HepG2 (cell line): ENCODE measurements around the gene DNAJB11. TPM values are rescaled to one million over a fixed set of nuclear protein-coding genes. Genes with fewer than 3 reads are reported as not detected.

Experiments
- ARID4A ChIP-seq: sonication (generic); formaldehyde crosslinking; IDR thresholded peaks from 2 replicates; pipeline ENCODE4 v1.5.0; 2020; ENCODE audit warnings: mild to moderate bottlenecking, missing genetic modification reagents, borderline replicate concordance
- MEIS1 ChIP-seq: sonication (generic); formaldehyde crosslinking; IDR thresholded peaks from 2 replicates; pipeline ENCODE4 v1.9.0; 2021; ENCODE audit warnings: mild to moderate bottlenecking, missing genetic modification reagents, moderate library complexity, borderline replicate concordance
- MTERF4 ChIP-seq: sonication (generic); formaldehyde crosslinking; IDR thresholded peaks from 2 replicates; pipeline ENCODE4 v1.8.0; 2023; ENCODE audit warnings: mild to moderate bottlenecking, missing genetic modification reagents
- PHF5A ChIP-seq: IDR thresholded peaks from one replicate; pipeline ENCODE4 v1.6.1; 2018; ENCODE audit warnings: low read depth, missing genetic modification reagents; ENCODE audit not compliant: unreplicated experiment
- PPARG ChIP-seq: conservative IDR thresholded peaks from 2 replicates; pipeline ENCODE4 v1.6.1; 2016; ENCODE audit warnings: missing biosample characterization, missing genetic modification reagents
- PRDM15 ChIP-seq: sonication (generic); formaldehyde crosslinking; IDR thresholded peaks from 2 replicates; pipeline ENCODE4 v1.4.0; 2020; ENCODE audit warnings: missing genetic modification reagents
- SNAPC5 ChIP-seq: sonication (generic); formaldehyde crosslinking; IDR thresholded peaks from 2 replicates; pipeline ENCODE4 v1.8.1; 2023; ENCODE audit warnings: mild to moderate bottlenecking, missing genetic modification reagents, borderline replicate concordance
- TARDBP ChIP-seq: sonication (generic); formaldehyde crosslinking; IDR thresholded peaks from 2 replicates; pipeline ENCODE4 v1.8.0; 2022; ENCODE audit warnings: mild to moderate bottlenecking, missing genetic modification reagents
- TFAP4 ChIP-seq: sonication (generic); IDR thresholded peaks from 2 replicates; pipeline ENCODE4 v1.6.1; 2016; ENCODE audit warnings: low read depth, borderline replicate concordance
- U2AF1 ChIP-seq: fragments of 200-400 bp; formaldehyde crosslinking; optimal IDR thresholded peaks from 2 replicates; pipeline ENCODE3; 2017; ENCODE audit warnings: mild to moderate bottlenecking, low read depth, low read length
- ZBTB33 ChIP-seq: sonication (generic); formaldehyde crosslinking; IDR thresholded peaks from 2 replicates; pipeline ENCODE4 v1.4.0; 2020; ENCODE audit warnings: missing genetic modification reagents
- ZNF317 ChIP-seq: sonication (generic); formaldehyde crosslinking; IDR thresholded peaks from 2 replicates; pipeline ENCODE4 v1.5.0; 2020; ENCODE audit warnings: mild to moderate bottlenecking, missing genetic modification reagents
- ZNF335 ChIP-seq: sonication (generic); formaldehyde crosslinking; IDR thresholded peaks from 2 replicates; pipeline ENCODE4 v1.4.0; 2020; ENCODE audit warnings: missing genetic modification reagents
- ZNF367 ChIP-seq: sonication (generic); formaldehyde crosslinking; IDR thresholded peaks from 2 replicates; pipeline ENCODE4 v1.4.0; 2020; ENCODE audit warnings: missing genetic modification reagents, borderline replicate concordance
- ZNF549 ChIP-seq: sonication (generic); formaldehyde crosslinking; IDR thresholded peaks from 2 replicates; pipeline ENCODE4 v1.5.0; 2020; ENCODE audit warnings: missing genetic modification reagents
- polyA plus RNA-seq, 8 experiments: library from polyadenylated mRNA; depleted of rRNA in 3 of 8; stranded (reverse) in 7 of 8; unstranded in 1 of 8; fragments of >200 nt; fragmentation: Illumina TruSeq in 4 of 8; extraction: Trizol in 4 of 8; gene quantifications; 2 replicates each; pipeline versions ENCODE4 v1.2.1 to v1.2.3, GENCODE V29; 2011 to 2016; ENCODE audit warnings: low read depth in 4 of 8, missing spikeins in 1 of 8, mixed read lengths in 1 of 8; ENCODE audit not compliant: insufficient read depth in 1 of 8
- total RNA-seq, 5 experiments: library from RNA; depleted of rRNA; stranded (reverse); fragments of >200 nt; fragmentation: Illumina TruSeq; extraction: Trizol; gene quantifications; 2 replicates each; pipeline ENCODE4 v1.2.3, GENCODE V29; 2016; ENCODE audit warnings: low read depth in 1 of 5

Gene DNAJB11
- total and polyA plus RNA-seq, 2 of the 13 experiments (the other 11 are each of a cell fraction or from before 2014, with no cell fraction given) = 41.0 to 132 TPM

- TF ChIP-seq ZNF367 (no peak), PHF5A (CRISPR knock-in tag) (peak; percentile 86), ZNF335 (CRISPR knock-in tag) (0 out of 2 replicates have a peak, but pooled peaks have one; percentile 41), SNAPC5 (CRISPR knock-in tag) (peak; percentile 84), ZBTB33 (peak; percentile 59; the same call in 1 of the 2 replicates), TFAP4 (peak; percentile 94), MTERF4 (CRISPR knock-in tag) (0 out of 2 replicates have a peak, but pooled peaks have one; percentile 12), U2AF1 (peak; percentile 57), MEIS1 (no peak; the same call in 1 of the 2 replicates), ZNF549 (CRISPR knock-in tag) (0 out of 2 replicates have a peak, but pooled peaks have one; percentile 31), ARID4A (CRISPR knock-in tag) (peak; percentile 84), PRDM15 (CRISPR knock-in tag) (no peak), ZNF317 (peak; percentile 80; the same call in 1 of the 2 replicates), PPARG (CRISPR knock-in tag) (peak; percentile 72), TARDBP (CRISPR knock-in tag) (peak; percentile 94)
These were observed 42.5 kb downstream of the DNAJB11 start, which contains the start of gene AHSG (continued) for GRCh38 chr3:186612721-186613636.
